CD4-positive, alpha-beta T cell (primary cell): ENCODE results near the gene FNDC10. TPM values are rescaled to one million over a fixed set of nuclear protein-coding genes. Genes with fewer than 3 reads are reported as not detected.

Experiments
- ATAC-seq: fragments of 200-7000 bp; cut with Tn5 transposase; one replicate; pipeline ENCODE4 v1.10.0; 2022; ENCODE audit warnings: mild to moderate bottlenecking; ENCODE audit not compliant: poor library complexity
- CTCF ChIA-PET: fragments of 350-600 bp; sonication (Branson Sonifier 250); formaldehyde crosslinking; loops from one replicate; lab custom pipeline; 2021; ENCODE audit warnings: antibody characterized with exemption, inconsistent platforms; lab: Charles Lee
- POLR2A ChIA-PET: fragments of 350-600 bp; sonication (Branson Sonifier 250); formaldehyde crosslinking; loops from one replicate; lab custom pipeline; 2021; ENCODE audit warnings: antibody characterized with exemption, inconsistent platforms; lab: Charles Lee
- DNase-seq, 14 experiments: peaks; one replicate each; pipeline ENCODE4 v3.0.0-alpha.2; 2013 to 2020; ENCODE audit warnings: mixed read lengths in 2 of 14
- H3K27ac ChIP-seq, 2 donors: one replicate each; pipeline versions ENCODE4 v1.5.1 to v1.7.0; 2013; ENCODE audit warnings: low read length in 2 of 2, low read depth in 1 of 2, mild to moderate bottlenecking in 1 of 2
- H3K27me3 ChIP-seq, 2 experiments: 1 replicate in 1 of 2; 2 replicates in 1 of 2; pipeline versions ENCODE4 v1.6.1 to v1.7.0; 2013; ENCODE audit warnings: low read length in 2 of 2, control low read depth in 1 of 2, mild to moderate bottlenecking in 1 of 2, moderate library complexity in 1 of 2; ENCODE audit not compliant: insufficient read depth in 2 of 2, control insufficient read depth in 1 of 2
- H3K36me3 ChIP-seq: one replicate; pipeline ENCODE4 v1.6.1; 2013; ENCODE audit warnings: low read length, control low read depth; ENCODE audit not compliant: insufficient read depth
- H3K4me1 ChIP-seq: one replicate; pipeline ENCODE4 v1.6.1; 2013; ENCODE audit warnings: low read length, control low read depth; ENCODE audit not compliant: insufficient read depth
- H3K4me3 ChIP-seq: one replicate; pipeline ENCODE4 v1.5.1; 2013; ENCODE audit warnings: mild to moderate bottlenecking, low read length, moderate library complexity
- H3K9me3 ChIP-seq, 2 experiments: 1 replicate in 1 of 2; 2 replicates in 1 of 2; pipeline versions ENCODE4 v1.6.1 to v1.7.0; 2013; ENCODE audit warnings: low read length in 2 of 2, mild to moderate bottlenecking in 2 of 2, control low read depth in 1 of 2, moderate library complexity in 1 of 2; ENCODE audit not compliant: control insufficient read depth in 1 of 2, insufficient read depth in 1 of 2
- H3K27ac Mint-ChIP-seq: one replicate; pipeline ENCODE4 v1.8.0; 2020; ENCODE audit warnings: mixed read lengths
- H3K27me3 Mint-ChIP-seq: one replicate; pipeline ENCODE4 v1.8.0; 2021; ENCODE audit warnings: mixed read lengths
- H3K36me3 Mint-ChIP-seq: one replicate; pipeline ENCODE4 v1.8.0; 2021; ENCODE audit warnings: low read depth, mixed read lengths
- H3K4me1 Mint-ChIP-seq: one replicate; pipeline ENCODE4 v1.8.0; 2021; ENCODE audit warnings: low read depth, mixed read lengths
- H3K4me3 Mint-ChIP-seq: one replicate; pipeline ENCODE4 v1.8.0; 2020; ENCODE audit warnings: mild to moderate bottlenecking, mixed read lengths
- H3K9me3 Mint-ChIP-seq: one replicate; pipeline ENCODE4 v1.8.0; 2020; ENCODE audit warnings: mixed read lengths
- intact Hi-C, 2 experiments: fragments of 100-400 bp; cut with DNase I in 1 of 2; cut with micrococcal nuclease in 1 of 2; formaldehyde crosslinking; loops; one replicate each; pipeline versions ENCODE4 v1.15.1 to v1.9.0; 2023 to 2025; cut with DNase I, micrococcal nuclease
- total RNA-seq, 174 experiments: library from RNA in 2 of 174; stranded (reverse) in 2 of 174; gene quantifications; one replicate each; pipeline ENCODE4 v1.2.3 and lab custom pipeline; 2021 to 2026
- TF ChIP-seq, protein P1 (sequence below): fragments of 200-600 bp; IDR thresholded peaks from one replicate; pipeline ENCODE4 v1.8.0; 2022; ENCODE audit warnings: antibody characterized with exemption, mild to moderate bottlenecking

Gene FNDC10
- total RNA-seq, 2 experiments from 2014 or later, result 1.0 to 1.3 TPM

DNA sequence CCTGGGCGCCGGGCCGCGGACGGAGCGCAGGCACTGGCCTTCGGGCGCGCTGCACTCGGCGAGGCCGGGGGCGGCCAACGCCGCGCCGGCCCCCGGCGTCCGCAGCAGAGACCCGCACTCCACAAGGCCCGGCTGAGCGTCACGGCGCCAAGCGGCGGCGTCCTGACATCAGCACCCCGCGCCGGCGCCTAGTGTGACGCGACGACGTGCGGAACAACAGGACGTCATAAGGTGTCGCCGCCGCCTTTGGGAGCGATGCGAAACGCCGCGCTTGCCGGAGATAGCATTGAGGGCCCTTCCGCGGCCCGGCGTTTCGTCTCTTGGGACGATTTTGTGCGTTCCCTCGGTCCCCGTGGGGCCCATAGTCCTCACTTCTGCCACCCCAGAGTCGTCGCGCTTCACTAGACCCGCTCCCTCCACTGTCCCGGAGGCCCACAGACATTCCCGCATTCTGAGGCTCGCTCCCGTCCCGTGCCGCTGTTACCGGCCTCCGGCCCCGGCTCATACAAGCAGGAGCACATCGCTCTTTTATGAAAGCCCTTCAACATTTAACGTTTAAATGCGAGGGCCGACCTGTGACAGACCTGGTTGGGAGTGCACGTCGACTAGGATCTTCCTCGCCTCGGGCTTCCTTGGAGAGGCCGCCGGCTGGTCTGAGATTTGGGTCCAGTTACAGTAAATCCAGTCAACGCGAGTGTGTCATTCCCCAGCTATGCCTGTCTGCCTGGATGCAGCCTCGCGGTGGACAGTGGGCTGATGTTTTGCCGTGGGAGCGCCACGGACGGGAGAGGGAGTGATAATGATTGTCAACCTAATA, 25.0 kb downstream of the FNDC10 start, which contains the start of gene SSU72:
SSU72 (minus strand) TSS at position 143 of the 817 bp plus-strand sequence. CDS start 306 bp downstream, outside the sequence.
- no peaks in the 10 kb centered on the region for H3K9me3 ChIP-seq
- DNase-seq, result peak; percentile 89 to 97 (median 91)
- ChIA-PET POLR2A (interaction anchor here (2.1 to 4.7 kb wide), 3 partner anchors 40 to 55 kb away, joined by 18 to 38 read pairs (median 22); partner anchors contain the start of gene MIB2), CTCF (interaction anchor here (1.1 kb wide), 1 partner anchor 28 kb away, joined by 4 read pairs; no protein-coding TSS in a partner anchor)
- peak within 1 kb of the TSS; percentile 85 for H3K4me3 ChIP-seq
- intact Hi-C loops, result loop anchor here (1.0 to 10.0 kb wide), 6 partner anchors 39 to 147 kb away; partner anchors contain the start of genes ATAD3A (in 1 of the 2), ATAD3B (in 1 of the 2), CDK11A (in 1 of the 2) and CDK11B (in 1 of the 2)
- Mint-ChIP-seq H3K4me3 (peak within 1 kb of the TSS; percentile 98), H3K36me3 (peaks cover 35% of the 10 kb centered on the region), H3K4me1 (peaks cover 36% of the 10 kb centered on the region), H3K9me3 (no peaks in the 10 kb centered on the region), H3K27me3 (no peaks in the 10 kb centered on the region), H3K27ac (peak within 1 kb of the TSS; percentile 100)
- ATAC-seq, result peak; percentile 78
- peaks cover 54% of the 10 kb centered on the region for H3K4me1 ChIP-seq
- TF ChIP-seq, protein P1, sequence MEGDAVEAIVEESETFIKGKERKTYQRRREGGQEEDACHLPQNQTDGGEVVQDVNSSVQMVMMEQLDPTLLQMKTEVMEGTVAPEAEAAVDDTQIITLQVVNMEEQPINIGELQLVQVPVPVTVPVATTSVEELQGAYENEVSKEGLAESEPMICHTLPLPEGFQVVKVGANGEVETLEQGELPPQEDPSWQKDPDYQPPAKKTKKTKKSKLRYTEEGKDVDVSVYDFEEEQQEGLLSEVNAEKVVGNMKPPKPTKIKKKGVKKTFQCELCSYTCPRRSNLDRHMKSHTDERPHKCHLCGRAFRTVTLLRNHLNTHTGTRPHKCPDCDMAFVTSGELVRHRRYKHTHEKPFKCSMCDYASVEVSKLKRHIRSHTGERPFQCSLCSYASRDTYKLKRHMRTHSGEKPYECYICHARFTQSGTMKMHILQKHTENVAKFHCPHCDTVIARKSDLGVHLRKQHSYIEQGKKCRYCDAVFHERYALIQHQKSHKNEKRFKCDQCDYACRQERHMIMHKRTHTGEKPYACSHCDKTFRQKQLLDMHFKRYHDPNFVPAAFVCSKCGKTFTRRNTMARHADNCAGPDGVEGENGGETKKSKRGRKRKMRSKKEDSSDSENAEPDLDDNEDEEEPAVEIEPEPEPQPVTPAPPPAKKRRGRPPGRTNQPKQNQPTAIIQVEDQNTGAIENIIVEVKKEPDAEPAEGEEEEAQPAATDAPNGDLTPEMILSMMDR, result no peak
- H3K27ac ChIP-seq, result peak within 1 kb of the TSS; percentile 98 to 99
- no peaks in the 10 kb centered on the region for H3K27me3 ChIP-seq
- peaks cover 9% of the 10 kb centered on the region for H3K36me3 ChIP-seq

DNA sequence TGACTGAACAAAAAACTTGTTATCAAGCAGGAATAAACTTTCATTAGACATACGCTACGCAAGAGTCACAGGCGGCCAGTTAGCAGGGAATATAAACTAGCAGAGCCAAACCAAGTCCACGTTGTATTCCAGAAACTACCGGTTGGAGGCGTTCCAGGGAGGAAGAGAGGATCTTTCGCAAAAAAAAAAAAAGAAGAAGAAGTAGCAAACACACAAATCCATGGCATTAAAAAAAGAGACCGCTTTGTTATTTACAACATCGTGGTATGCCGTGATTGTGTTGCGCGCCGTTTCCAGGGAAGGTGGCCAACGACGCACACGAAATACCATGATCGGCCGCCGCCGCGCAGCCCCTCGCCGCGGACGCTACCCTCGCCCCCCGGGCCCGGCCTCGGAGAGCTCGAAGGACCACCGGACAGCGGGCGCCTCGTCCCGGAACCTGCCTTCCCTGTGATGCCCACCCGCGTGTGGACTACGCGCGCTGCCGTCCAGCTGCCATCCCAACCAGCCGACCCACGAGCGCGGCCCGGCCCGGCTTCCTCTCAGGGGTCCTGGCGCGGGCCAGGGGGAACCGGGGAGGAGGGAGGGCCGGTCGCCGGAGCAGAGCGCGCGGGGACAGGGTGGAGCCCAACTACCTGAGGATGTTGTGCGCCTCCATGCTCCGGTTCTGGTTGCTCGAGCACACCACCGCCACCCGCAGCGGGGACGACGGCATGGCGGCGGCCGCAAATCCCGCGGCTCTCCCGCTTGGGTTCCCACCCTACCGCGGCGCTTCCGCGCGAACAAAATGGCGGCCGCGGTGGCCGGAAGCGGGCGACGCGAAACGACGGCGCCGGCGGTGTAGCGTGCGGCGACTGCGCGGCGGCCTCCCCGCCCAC, 25.9 kb downstream of the FNDC10 start:
- POLR2A ChIA-PET, result interaction anchor here (2.1 to 3.1 kb wide), 2 partner anchors 41 to 56 kb away, joined by 18 to 22 read pairs; partner anchors contain the start of gene MIB2
- H3K4me1 ChIP-seq, result peaks cover 62% of the 10 kb centered on the region
- H3K9me3 ChIP-seq, result no peaks in the 10 kb centered on the region
- H3K4me3 ChIP-seq, result peak overlapping the region; percentile 75
- DNase-seq, result peak in 13 of 14 experiments; percentile 40 to 91 (median 62)
- Mint-ChIP-seq H3K9me3 (no peaks in the 10 kb centered on the region), H3K27me3 (no peaks in the 10 kb centered on the region), H3K27ac (peak overlapping the region; percentile 100), H3K4me3 (peak overlapping the region; percentile 98), H3K4me1 (peaks cover 44% of the 10 kb centered on the region), H3K36me3 (peaks cover 44% of the 10 kb centered on the region)
- no peaks in the 10 kb centered on the region for H3K27me3 ChIP-seq
- intact Hi-C loops, result loop anchor here (1.0 to 10.0 kb wide), 6 partner anchors 40 to 148 kb away; partner anchors contain the start of genes ATAD3A (in 1 of the 2), ATAD3B (in 1 of the 2), CDK11A (in 1 of the 2) and CDK11B (in 1 of the 2)
- TF ChIP-seq, protein P1, result no peak
- H3K27ac ChIP-seq, result peak overlapping the region; percentile 88 to 99
- H3K36me3 ChIP-seq, result peaks cover 15% of the 10 kb centered on the region
- CTCF ChIA-PET, result interaction anchor here (1.1 kb wide), 1 partner anchor 29 kb away, joined by 4 read pairs; no protein-coding TSS in a partner anchor
- peak; percentile 73 for ATAC-seq

DNA sequence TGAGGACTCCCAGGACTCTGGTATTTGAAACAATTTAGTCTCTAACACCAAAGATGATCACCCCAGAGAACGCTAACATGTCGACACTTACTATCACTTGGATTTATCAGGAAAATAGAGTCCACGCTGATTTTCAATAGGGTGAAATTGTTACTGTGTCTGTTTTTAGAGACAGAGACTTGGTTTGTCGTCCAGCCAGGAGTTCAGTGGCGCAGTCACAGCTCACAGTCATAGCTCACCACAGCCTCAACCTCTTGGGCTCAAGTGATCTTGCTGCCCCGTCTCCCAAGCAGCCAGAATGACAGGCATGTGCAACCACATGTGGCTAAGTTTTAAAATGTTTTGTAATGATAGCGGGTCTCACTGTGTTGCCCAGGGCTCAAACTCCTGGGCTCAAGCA, 30.6 kb downstream of the FNDC10 start:
- peaks cover 33% of the 10 kb centered on the region for H3K36me3 ChIP-seq
- Mint-ChIP-seq H3K36me3 (peaks cover 59% of the 10 kb centered on the region), H3K9me3 (no peaks in the 10 kb centered on the region), H3K27me3 (no peaks in the 10 kb centered on the region), H3K4me1 (peaks cover 53% of the 10 kb centered on the region), H3K27ac (peak overlapping the region; percentile 81), H3K4me3 (peak overlapping the region; percentile 58)
- H3K4me3 ChIP-seq, result no peak overlapping the region
- intact Hi-C loops, result no loop called here
- no peaks in the 10 kb centered on the region for H3K27me3 ChIP-seq
- H3K27ac ChIP-seq, result no peak overlapping the region
- no peak for DNase-seq
- ATAC-seq, result no peak
- peaks cover 72% of the 10 kb centered on the region for H3K4me1 ChIP-seq
- CTCF ChIA-PET, result no interaction called here
- TF ChIP-seq, protein P1, result no peak
- H3K9me3 ChIP-seq, result no peaks in the 10 kb centered on the region
- POLR2A ChIA-PET, result interaction anchor here (1.4 kb wide), 1 partner anchor 46 kb away, joined by 4 read pairs; the partner anchor contains the start of gene MIB2
